ENCODE results near the gene ZNF581.

- TF ChIP-seq, protein P1, sequence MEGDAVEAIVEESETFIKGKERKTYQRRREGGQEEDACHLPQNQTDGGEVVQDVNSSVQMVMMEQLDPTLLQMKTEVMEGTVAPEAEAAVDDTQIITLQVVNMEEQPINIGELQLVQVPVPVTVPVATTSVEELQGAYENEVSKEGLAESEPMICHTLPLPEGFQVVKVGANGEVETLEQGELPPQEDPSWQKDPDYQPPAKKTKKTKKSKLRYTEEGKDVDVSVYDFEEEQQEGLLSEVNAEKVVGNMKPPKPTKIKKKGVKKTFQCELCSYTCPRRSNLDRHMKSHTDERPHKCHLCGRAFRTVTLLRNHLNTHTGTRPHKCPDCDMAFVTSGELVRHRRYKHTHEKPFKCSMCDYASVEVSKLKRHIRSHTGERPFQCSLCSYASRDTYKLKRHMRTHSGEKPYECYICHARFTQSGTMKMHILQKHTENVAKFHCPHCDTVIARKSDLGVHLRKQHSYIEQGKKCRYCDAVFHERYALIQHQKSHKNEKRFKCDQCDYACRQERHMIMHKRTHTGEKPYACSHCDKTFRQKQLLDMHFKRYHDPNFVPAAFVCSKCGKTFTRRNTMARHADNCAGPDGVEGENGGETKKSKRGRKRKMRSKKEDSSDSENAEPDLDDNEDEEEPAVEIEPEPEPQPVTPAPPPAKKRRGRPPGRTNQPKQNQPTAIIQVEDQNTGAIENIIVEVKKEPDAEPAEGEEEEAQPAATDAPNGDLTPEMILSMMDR (IDR thresholded peaks at IDR 0.05) = no peak
- TF ChIP-seq POLR2A (IDR thresholded peaks at IDR 0.05) = no peak
Measured at GRCh38 chr19:55618426-55618825, 25.0 kb upstream of the ZNF581 start.

Data from esophagus squamous epithelium (tissue), 4 donors.